IPS-18c (cell line): Measurements from ENCODE around the gene ADK.
"Not testable (repeated sequence)": the region's sequence is repeated elsewhere in the genome, so short reads cannot be mapped to it uniquely, and the experiment has no call there.

Source experiments
- H3K4me3 ChIP-seq: 2 replicates; pipeline ENCODE4 v1.7.0; 2013; ENCODE audit warnings: low read depth, mild to moderate bottlenecking, low read length, moderate library complexity; ENCODE audit not compliant: insufficient read depth
- H3K9me3 ChIP-seq: one replicate; pipeline ENCODE4 v1.6.1; 2013; ENCODE audit warnings: mild to moderate bottlenecking, low read length, moderate library complexity; ENCODE audit not compliant: control insufficient read depth, insufficient read depth

Gene ADK

DNA sequence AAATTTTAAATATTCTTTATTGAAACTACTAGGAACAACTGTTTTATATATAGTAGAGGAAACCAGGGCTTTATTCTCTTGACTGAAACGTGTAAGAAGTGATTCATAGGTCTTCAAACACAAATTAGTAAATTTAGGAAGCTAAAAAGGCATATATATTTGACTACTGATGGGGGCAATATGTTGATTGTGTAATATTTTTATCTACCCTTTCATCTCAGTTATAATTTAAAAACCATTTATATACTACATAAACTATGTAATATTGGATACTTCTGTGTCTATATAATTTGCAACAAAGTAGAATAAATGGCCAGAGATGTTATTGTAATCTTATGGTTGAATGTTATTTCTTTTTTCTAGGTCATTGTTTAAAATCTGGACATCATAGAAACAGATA lies 406.1 kb downstream of the ADK start:
- no peak overlapping the region for H3K4me3 ChIP-seq
- no peaks in the 10 kb centered on the region for H3K9me3 ChIP-seq

- no peak overlapping the region for H3K4me3 ChIP-seq
- no peaks in the 10 kb centered on the region for H3K9me3 ChIP-seq
Observed at GRCh38 chr10:74558403-74558802, 407.4 kb downstream of the ADK start.

GRCh38 chr10:74558897-74559296 lies 407.9 kb downstream of the ADK start:
- Histone ChIP-seq H3K9me3 (no peaks in the 10 kb centered on the region), H3K4me3 (no peak overlapping the region)

- not testable (repeated sequence) for H3K9me3 ChIP-seq, H3K4me3 ChIP-seq
Observed at GRCh38 chr10:74568896-74569295, 417.9 kb downstream of the ADK start.

DNA sequence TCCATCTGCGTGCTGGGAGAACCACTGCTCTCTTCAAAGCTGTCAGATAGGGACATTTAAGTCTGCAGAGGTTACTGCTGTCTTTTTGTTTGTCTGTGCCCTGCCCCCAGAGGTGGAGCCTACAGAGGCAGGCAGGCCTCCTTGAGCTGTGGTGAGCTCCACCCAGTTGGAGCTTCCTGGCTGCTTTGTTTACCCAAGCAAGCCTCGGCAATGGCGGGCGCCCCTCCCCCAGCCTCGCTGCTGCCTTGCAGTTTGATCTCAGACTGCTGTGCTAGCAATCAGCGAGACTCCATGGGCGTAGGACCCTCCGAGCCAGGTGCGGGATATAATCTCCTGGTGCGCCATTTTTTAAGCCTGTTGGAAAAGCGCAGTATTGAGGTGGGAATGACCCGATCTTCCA lies 422.5 kb downstream of the ADK start:
- H3K9me3 ChIP-seq, result peaks cover 13% of the 10 kb centered on the region
- not testable (repeated sequence) for H3K4me3 ChIP-seq

DNA sequence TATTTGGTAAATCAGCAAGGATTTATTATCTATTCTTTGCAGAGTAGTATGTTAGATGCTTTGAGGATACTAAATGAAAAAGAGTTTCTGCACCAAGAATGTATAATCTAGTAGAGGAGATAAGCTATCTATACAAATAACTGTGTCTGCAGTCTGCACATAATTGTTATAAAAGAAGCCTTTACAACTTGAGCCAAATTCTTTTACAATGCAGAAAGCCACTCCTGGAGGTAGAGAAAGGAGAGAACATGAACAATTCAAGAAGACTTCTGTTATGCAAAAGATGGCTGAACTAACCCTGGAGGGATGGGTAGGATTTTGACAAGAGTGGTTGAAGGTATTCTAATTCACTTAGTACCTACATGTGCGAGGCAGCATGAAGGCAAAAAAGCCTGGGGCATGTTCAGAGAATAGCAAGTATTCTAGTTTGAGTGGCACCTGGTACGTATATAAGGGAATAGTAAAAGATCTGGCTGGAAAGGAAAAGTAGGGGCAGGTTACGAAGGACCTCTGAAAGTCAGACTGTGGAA lies 424.2 kb downstream of the ADK start:
- Histone ChIP-seq H3K4me3 (no peak overlapping the region), H3K9me3 (peaks cover 13% of the 10 kb centered on the region)

DNA sequence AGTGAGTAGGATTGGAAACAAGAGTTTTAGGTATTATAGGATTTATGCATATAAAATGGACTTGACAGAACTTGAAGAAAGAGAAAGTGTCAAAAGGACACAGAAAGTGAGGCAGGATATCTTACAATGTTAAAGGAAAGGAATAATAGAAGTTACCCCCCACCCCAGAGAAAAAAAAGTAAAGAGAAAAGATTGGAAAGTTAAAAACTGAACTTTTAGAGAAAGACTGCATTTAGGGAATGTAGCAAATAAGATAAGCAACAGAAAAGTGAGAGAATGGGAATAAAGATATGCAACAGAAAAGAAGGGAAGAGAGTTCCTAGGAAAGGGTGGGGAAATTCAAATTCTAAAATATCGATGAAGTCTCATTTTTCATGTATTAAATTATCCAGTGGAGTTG lies 424.9 kb downstream of the ADK start:
- Histone ChIP-seq H3K9me3 (peaks cover 13% of the 10 kb centered on the region), H3K4me3 (no peak overlapping the region)

- H3K9me3 ChIP-seq, result peaks cover 13% of the 10 kb centered on the region
- no peak overlapping the region for H3K4me3 ChIP-seq
Observed at GRCh38 chr10:74576586-74576985, 425.6 kb downstream of the ADK start.

- H3K9me3 ChIP-seq, result not testable (repeated sequence)
Observed at GRCh38 chr10:74580438-74580837, 429.4 kb downstream of the ADK start.

DNA sequence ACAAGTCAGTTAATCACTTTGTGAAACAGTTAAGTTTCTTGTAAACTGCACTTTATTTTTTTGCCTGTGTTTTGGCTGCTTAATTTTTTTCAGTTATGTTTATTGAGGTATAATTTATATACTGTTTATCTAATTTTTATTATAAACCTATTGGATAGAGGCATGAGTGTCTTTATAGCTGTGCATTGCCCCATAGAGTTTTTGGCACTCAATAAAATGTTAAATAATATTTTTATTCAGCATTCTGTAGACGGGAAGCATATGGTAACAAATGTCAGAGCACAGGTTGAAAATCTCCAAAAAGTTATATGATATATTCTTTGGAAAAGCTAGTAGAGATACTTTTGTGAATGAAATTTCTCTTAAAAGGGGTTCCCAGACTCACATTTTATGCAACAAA lies 431.5 kb downstream of the ADK start:
- no peaks in the 10 kb centered on the region for H3K9me3 ChIP-seq
- no peak overlapping the region for H3K4me3 ChIP-seq

More at GRCh38 chr10:74580438-74580837, 429.4 kb downstream of the ADK start:
- H3K4me3 ChIP-seq, result not testable (repeated sequence)

GRCh38 chr10:74585231-74586087 lies 434.4 kb downstream of the ADK start:
- H3K4me3 ChIP-seq, result no peak overlapping the region
- H3K9me3 ChIP-seq, result no peaks in the 10 kb centered on the region

GRCh38 chr10:74586088-74586585 lies 435.1 kb downstream of the ADK start:
- no peaks in the 10 kb centered on the region for H3K9me3 ChIP-seq
- H3K4me3 ChIP-seq, result no peak overlapping the region

DNA sequence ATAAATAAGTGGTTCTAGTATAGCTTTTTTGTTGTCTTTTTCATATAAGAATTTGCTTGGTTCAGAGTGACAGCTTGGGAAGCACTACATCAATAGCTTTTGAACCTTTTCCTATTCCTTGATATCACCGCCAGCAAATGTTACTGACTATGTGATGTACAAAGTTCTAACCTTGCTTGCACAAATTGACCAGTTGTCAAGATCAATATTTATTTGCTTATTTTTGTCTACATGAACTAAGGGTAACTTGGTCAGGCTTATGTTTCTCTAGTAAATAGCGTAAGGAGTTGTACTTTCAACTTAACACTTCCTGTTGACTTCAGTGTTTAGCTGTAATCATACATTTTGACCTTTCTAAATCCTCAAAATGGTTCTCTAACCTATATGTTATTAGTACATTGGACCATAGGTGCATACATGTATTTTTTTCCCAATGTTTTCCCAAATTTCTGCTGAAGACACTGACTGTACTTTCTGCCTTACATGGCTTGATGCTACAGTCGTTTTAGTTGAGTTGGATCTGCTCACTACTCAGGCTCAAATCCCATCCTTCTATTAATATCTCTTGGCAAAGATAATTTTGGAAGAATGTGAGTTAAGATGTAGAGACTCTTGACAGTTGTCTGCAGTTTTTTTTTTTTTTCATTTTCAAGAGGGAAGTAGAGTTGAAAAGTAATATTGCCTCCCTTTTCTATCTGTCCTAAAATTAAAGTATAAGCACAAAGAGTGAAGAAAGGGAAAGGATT lies 436.3 kb downstream of the ADK start:
- H3K4me3 ChIP-seq, result no peak overlapping the region

DNA sequence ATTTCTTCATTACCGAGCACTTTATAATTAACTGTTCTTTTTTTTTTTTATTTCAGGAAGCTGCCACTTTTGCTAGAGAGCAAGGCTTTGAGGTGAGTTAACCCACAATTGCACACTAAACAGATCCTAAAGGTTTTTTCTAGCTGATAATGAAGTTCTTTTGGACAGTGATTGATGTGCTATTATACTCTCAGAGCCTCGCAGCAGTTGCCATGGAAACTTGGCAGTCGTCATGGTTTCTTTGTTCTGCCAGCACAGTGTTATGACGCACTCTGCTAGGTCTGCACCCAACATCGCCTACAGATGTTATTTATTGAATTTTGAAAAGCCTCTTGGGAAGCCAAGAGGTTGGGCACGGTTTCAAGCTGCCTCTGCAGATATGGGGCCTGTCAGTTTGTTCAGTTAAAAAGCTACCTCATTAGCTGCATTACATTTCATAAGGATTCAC lies 438.2 kb downstream of the ADK start:
- no peak overlapping the region for H3K4me3 ChIP-seq
- H3K9me3 ChIP-seq, result no peaks in the 10 kb centered on the region

More for the DNA sequence above, 436.3 kb downstream of the ADK start:
- no peaks in the 10 kb centered on the region for H3K9me3 ChIP-seq

GRCh38 chr10:74589851-74590250 lies 438.8 kb downstream of the ADK start:
- Histone ChIP-seq H3K4me3 (no peak overlapping the region), H3K9me3 (no peaks in the 10 kb centered on the region)

DNA sequence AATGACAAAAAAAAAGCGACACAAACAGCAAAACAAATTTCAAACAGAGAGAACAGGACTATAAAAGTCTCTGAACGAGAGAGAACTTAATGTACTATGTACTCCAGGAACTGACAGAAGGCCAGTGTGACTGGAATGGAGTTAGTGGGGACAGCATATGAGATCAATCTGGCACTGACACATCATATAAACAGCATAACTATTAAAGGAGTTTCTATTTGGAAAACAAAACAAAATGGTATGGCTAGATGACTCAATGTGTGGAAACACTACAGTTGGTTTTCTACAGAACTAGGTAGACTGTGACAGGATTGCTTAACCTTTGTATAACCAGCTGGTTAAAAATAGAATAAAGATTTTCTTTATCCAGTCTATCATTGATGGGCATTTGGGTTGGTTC lies 442.4 kb downstream of the ADK start:
- no peak overlapping the region for H3K4me3 ChIP-seq
- no peaks in the 10 kb centered on the region for H3K9me3 ChIP-seq

- Histone ChIP-seq H3K4me3 (no peak overlapping the region), H3K9me3 (no peaks in the 10 kb centered on the region)
Observed at GRCh38 chr10:74596713-74597112, 445.7 kb downstream of the ADK start.
